ENCODE results near the gene DGKQ.

DGKQ gene

DNA sequence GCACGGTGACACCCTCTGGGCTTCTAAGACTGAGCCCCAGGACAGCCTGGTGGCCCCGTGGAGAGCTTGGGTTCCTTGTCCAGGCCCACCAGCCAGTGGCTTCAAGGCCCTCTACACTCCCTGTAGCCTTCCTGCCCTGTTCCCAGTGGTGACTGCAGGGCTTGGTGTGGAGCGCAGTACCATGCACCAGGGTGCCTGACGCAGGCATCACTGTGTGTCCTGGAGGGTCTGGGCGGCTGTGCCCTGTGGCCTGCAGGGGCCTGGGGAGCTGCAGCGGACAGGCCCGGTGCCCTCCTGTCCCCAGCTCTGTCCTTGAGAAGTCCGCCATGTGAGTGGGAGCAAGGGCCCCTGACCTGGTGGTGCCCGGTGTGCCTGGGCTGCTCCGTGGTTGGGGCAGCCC lies 42.4 kb upstream of the DGKQ start:
- Histone ChIP-seq H3K4me1 (ENCODE audit: insufficient read depth, low read length) (no peaks in the 10 kb centered on the region), H3K4me3 (ENCODE audit: low read length) (no peak overlapping the region), H3K27ac (ENCODE audit: low read depth, low read length) (no peak overlapping the region), H3K9ac (ENCODE audit: low read depth, low read length) (no peak overlapping the region), H3K36me3 (ENCODE audit: insufficient read depth, low read length) (no peaks in the 10 kb centered on the region), H3K27me3 (ENCODE audit: insufficient read depth, low read length) (peaks cover 15% of the 10 kb centered on the region), H3K9me3 (ENCODE audit: insufficient read depth, low read depth, low read length) (no peaks in the 10 kb centered on the region)
- 94% methylated on average over 10 of the region's 10 CpGs for WGBS

- Histone ChIP-seq H3K27ac (ENCODE audit: low read depth, low read length) (0 out of 2 replicates have a peak overlapping the region, but pooled peaks have one; percentile 8), H3K4me1 (ENCODE audit: insufficient read depth, low read length) (no peaks in the 10 kb centered on the region), H3K27me3 (ENCODE audit: insufficient read depth, low read length) (peaks cover 21% of the 10 kb centered on the region), H3K4me3 (ENCODE audit: low read length) (no peak overlapping the region), H3K9me3 (ENCODE audit: insufficient read depth, low read depth, low read length) (no peaks in the 10 kb centered on the region), H3K9ac (ENCODE audit: low read depth, low read length) (no peak overlapping the region), H3K36me3 (ENCODE audit: insufficient read depth, low read length) (no peaks in the 10 kb centered on the region)
- WGBS: 82% methylated on average over 8 of the region's 8 CpGs
Observed at GRCh38 chr4:1015179-1015578, 41.8 kb upstream of the DGKQ start.

GRCh38 chr4:1014291-1015167 lies 41.2 kb upstream of the DGKQ start:
- 0 out of 2 replicates have a peak overlapping the region, but pooled peaks have one; percentile 8 for H3K27ac ChIP-seq (ENCODE audit: low read depth, low read length)
- no peak overlapping the region for H3K4me3 ChIP-seq (ENCODE audit: low read length)
- H3K9me3 ChIP-seq (ENCODE audit: insufficient read depth, low read depth, low read length): no peaks in the 10 kb centered on the region
- no peak overlapping the region for H3K9ac ChIP-seq (ENCODE audit: low read depth, low read length)
- peaks cover 26% of the 10 kb centered on the region for H3K27me3 ChIP-seq (ENCODE audit: insufficient read depth, low read length)
- H3K36me3 ChIP-seq (ENCODE audit: insufficient read depth, low read length): no peaks in the 10 kb centered on the region
- no peaks in the 10 kb centered on the region for H3K4me1 ChIP-seq (ENCODE audit: insufficient read depth, low read length)
- 82% methylated on average over 36 of the region's 36 CpGs for WGBS

GRCh38 chr4:1013225-1014073 lies 40.1 kb upstream of the DGKQ start:
- Histone ChIP-seq H3K27ac (ENCODE audit: low read depth, low read length) (no peak overlapping the region), H3K36me3 (ENCODE audit: insufficient read depth, low read length) (no peaks in the 10 kb centered on the region), H3K9me3 (ENCODE audit: insufficient read depth, low read depth, low read length) (no peaks in the 10 kb centered on the region), H3K4me3 (ENCODE audit: low read length) (no peak overlapping the region), H3K9ac (ENCODE audit: low read depth, low read length) (no peak overlapping the region), H3K27me3 (ENCODE audit: insufficient read depth, low read length) (peaks cover 36% of the 10 kb centered on the region), H3K4me1 (ENCODE audit: insufficient read depth, low read length) (no peaks in the 10 kb centered on the region)
- WGBS: 95% methylated on average over 43 of the region's 43 CpGs

DNA sequence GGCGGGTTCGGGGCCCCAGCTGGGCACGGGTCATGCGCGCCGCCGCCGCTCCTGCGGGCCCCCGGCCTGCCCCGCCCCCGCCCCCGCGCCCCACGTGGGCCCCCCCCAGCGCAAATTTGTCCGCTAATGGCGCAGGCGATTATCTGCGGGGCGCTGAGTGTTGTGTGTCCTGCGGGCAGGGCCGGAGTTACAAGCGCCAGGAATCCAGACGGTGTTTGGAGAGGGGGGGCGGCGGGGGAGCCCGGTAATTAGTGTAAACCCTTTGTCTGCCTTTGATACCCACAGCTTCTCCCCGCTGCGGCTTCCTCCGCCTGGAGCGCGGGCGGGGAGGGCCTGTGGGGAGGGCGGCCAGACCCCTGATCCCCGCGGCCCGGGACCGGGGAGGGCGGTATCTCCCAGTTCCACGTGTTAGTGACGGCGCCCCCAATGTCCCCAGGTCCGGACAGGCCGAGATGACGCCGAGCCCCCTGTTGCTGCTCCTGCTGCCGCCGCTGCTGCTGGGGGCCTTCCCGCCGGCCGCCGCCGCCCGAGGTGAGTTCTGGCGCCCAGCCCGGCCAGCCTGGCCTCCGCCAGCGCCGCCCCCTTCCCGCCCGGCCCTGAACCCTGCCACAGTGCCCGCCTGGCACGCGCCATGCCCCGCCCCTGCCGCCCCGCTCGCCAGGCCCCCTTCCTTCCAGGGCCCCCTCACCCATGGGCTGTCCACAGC lies 38.8 kb upstream of the DGKQ start:
- H3K27me3 ChIP-seq (ENCODE audit: insufficient read depth, low read length): peaks cover 48% of the 10 kb centered on the region
- H3K9ac ChIP-seq (ENCODE audit: low read depth, low read length): peak overlapping the region; percentile 26; the same call in 1 of the 2 replicates
- peak overlapping the region; percentile 49 for H3K4me3 ChIP-seq (ENCODE audit: low read length)
- no peaks in the 10 kb centered on the region for H3K9me3 ChIP-seq (ENCODE audit: insufficient read depth, low read depth, low read length)
- WGBS: 5% methylated on average over 62 of the region's 69 CpGs
- no peak overlapping the region for H3K27ac ChIP-seq (ENCODE audit: low read depth, low read length)
- no peaks in the 10 kb centered on the region for H3K4me1 ChIP-seq (ENCODE audit: insufficient read depth, low read length)
- H3K36me3 ChIP-seq (ENCODE audit: insufficient read depth, low read length): no peaks in the 10 kb centered on the region

- Histone ChIP-seq H3K4me3 (ENCODE audit: low read length) (no peak overlapping the region; the same call in 1 of the 2 replicates), H3K27ac (ENCODE audit: low read depth, low read length) (no peak overlapping the region), H3K36me3 (ENCODE audit: insufficient read depth, low read length) (no peaks in the 10 kb centered on the region), H3K9me3 (ENCODE audit: insufficient read depth, low read depth, low read length) (peaks cover 4% of the 10 kb centered on the region; the same call in 1 of the 2 replicates), H3K27me3 (ENCODE audit: insufficient read depth, low read length) (peaks cover 54% of the 10 kb centered on the region), H3K4me1 (ENCODE audit: insufficient read depth, low read length) (no peaks in the 10 kb centered on the region), H3K9ac (ENCODE audit: low read depth, low read length) (no peak overlapping the region)
- 1% methylated on average over 53 of the region's 69 CpGs for WGBS
Observed at GRCh38 chr4:1011666-1012033, 38.3 kb upstream of the DGKQ start.

DNA sequence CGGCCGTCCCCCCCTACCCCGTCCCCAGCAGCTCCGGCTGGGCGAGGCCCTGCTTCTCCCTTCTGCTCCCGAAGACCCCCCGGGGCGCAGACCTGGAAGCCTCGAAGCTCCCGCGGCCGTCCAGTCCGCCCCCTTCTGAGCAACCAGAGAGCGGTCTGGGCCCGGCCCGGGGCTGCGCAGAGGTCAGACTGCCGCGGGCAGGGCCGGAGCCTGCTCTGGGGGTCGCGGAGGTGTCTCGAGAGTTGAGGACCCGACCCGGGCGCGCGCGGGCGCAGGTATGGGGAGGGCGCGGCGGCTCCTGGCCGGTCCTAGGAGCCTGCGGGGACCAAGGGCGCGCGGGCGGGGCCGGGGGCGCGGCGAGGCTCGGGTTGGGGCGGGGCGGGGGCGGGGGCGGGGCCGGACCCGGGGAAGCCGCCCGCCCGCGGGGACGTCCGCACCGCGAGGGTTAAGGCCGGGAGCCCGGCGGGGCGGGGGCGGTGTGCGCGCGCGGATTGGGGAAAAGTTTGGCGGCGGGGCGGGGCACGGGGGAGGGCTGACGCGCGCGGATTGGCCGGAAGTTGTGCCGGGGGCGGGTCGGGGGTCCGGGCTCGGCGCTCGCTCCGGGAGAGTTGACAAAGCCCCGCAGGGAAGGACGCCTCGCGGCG lies 37.8 kb upstream of the DGKQ start, which contains the start of gene FGFRL1:
FGFRL1 (plus strand) TSS at position 605 of the 644 bp plus-strand sequence. CDS start 860 bp downstream, outside the sequence.
- H3K27ac ChIP-seq (ENCODE audit: low read depth, low read length): no peak within 1 kb of the TSS
- peaks cover 4% of the 10 kb centered on the region; the same call in 1 of the 2 replicates for H3K9me3 ChIP-seq (ENCODE audit: insufficient read depth, low read depth, low read length)
- WGBS: 1% methylated on average over 85 of the region's 89 CpGs
- peaks cover 59% of the 10 kb centered on the region for H3K27me3 ChIP-seq (ENCODE audit: insufficient read depth, low read length)
- H3K36me3 ChIP-seq (ENCODE audit: insufficient read depth, low read length): no peaks in the 10 kb centered on the region
- no peaks in the 10 kb centered on the region for H3K4me1 ChIP-seq (ENCODE audit: insufficient read depth, low read length)
- H3K9ac ChIP-seq (ENCODE audit: low read depth, low read length): peak within 1 kb of the TSS; percentile 26; the same call in 1 of the 2 replicates
- peak within 1 kb of the TSS; percentile 58 for H3K4me3 ChIP-seq (ENCODE audit: low read length)

- WGBS: 8% methylated on average over 36 of the region's 36 CpGs
- no peak overlapping the region for H3K27ac ChIP-seq (ENCODE audit: low read depth, low read length)
- peaks cover 4% of the 10 kb centered on the region; the same call in 1 of the 2 replicates for H3K9me3 ChIP-seq (ENCODE audit: insufficient read depth, low read depth, low read length)
- no peaks in the 10 kb centered on the region for H3K36me3 ChIP-seq (ENCODE audit: insufficient read depth, low read length)
- peaks cover 63% of the 10 kb centered on the region for H3K27me3 ChIP-seq (ENCODE audit: insufficient read depth, low read length)
- no peak overlapping the region for H3K9ac ChIP-seq (ENCODE audit: low read depth, low read length)
- peak overlapping the region; percentile 58; the same call in 1 of the 2 replicates for H3K4me3 ChIP-seq (ENCODE audit: low read length)
- H3K4me1 ChIP-seq (ENCODE audit: insufficient read depth, low read length): no peaks in the 10 kb centered on the region
Observed at GRCh38 chr4:1010395-1011021, 37.1 kb upstream of the DGKQ start.

GRCh38 chr4:1009542-1010394 lies 36.4 kb upstream of the DGKQ start:
- Histone ChIP-seq H3K4me1 (ENCODE audit: insufficient read depth, low read length) (no peaks in the 10 kb centered on the region), H3K27me3 (ENCODE audit: insufficient read depth, low read length) (peaks cover 71% of the 10 kb centered on the region), H3K36me3 (ENCODE audit: insufficient read depth, low read length) (no peaks in the 10 kb centered on the region), H3K27ac (ENCODE audit: low read depth, low read length) (no peak overlapping the region), H3K9ac (ENCODE audit: low read depth, low read length) (no peak overlapping the region; the same call in 1 of the 2 replicates), H3K4me3 (ENCODE audit: low read length) (peak overlapping the region; percentile 58), H3K9me3 (ENCODE audit: insufficient read depth, low read depth, low read length) (peaks cover 4% of the 10 kb centered on the region; the same call in 1 of the 2 replicates)
- 2% methylated on average over 87 of the region's 109 CpGs for WGBS
